Epithelial cell of esophagus (primary cell): ENCODE results near the gene GNG7.

Experiments used
- DNase-seq: peaks from one replicate; pipeline ENCODE4 v3.0.0; 2010; ENCODE audit warnings: low read depth
- H3K4me3 ChIP-seq: 2 replicates; pipeline ENCODE4 v1.5.1; 2011; ENCODE audit warnings: mild to moderate bottlenecking, low read length, control low read depth
- CTCF ChIP-seq: IDR thresholded peaks from 2 replicates; pipeline ENCODE4 v1.5.1; 2011; ENCODE audit warnings: low read depth, mild to moderate bottlenecking, low read length, control low read depth, inconsistent platforms; ENCODE audit not compliant: insufficient read depth; ENCODE audit errors: missing control alignments

The GNG7 gene

GRCh38 chr19:2618611-2619010 lies 83.9 kb downstream of the GNG7 start:
- H3K4me3 ChIP-seq: no peak overlapping the region
- peak; percentile 2 for TF ChIP-seq CTCF
- DNase-seq: peak; percentile 84

GRCh38 chr19:2617393-2618165 lies 84.9 kb downstream of the GNG7 start:
- H3K4me3 ChIP-seq: no peak overlapping the region
- DNase-seq: no peak
- no peak for TF ChIP-seq CTCF

GRCh38 chr19:2616741-2617392 lies 85.6 kb downstream of the GNG7 start:
- no peak overlapping the region for H3K4me3 ChIP-seq
- no peak for DNase-seq
- TF ChIP-seq CTCF: no peak

GRCh38 chr19:2615782-2616181 lies 86.7 kb downstream of the GNG7 start:
- H3K4me3 ChIP-seq: no peak overlapping the region
- no peak for DNase-seq
- no peak for TF ChIP-seq CTCF

GRCh38 chr19:2613507-2614295 lies 88.8 kb downstream of the GNG7 start:
- no peak overlapping the region for H3K4me3 ChIP-seq
- peak; percentile 53 for DNase-seq
- TF ChIP-seq CTCF: peak; percentile 89

- no peak for DNase-seq
- H3K4me3 ChIP-seq: no peak overlapping the region
- no peak for TF ChIP-seq CTCF
Observed at GRCh38 chr19:2612619-2613249, 89.8 kb downstream of the GNG7 start.
